Right renal cortex interstitium (tissue), 3 donors: Measurements from ENCODE around the gene DSCAML1. TPM values are rescaled to one million over a fixed set of nuclear protein-coding genes. Genes with fewer than 3 reads are reported as not detected.

Source experiments
- DNase-seq, 3 donors: peaks; one replicate each; pipeline ENCODE4 v3.0.0-alpha.2; 2013; ENCODE audit warnings: low read depth in 3 of 3, low spot score in 2 of 3
- polyA plus RNA-seq, 3 donors: library from polyadenylated mRNA; unstranded; fragments of 120-200 nt; gene quantifications; one replicate each; pipeline ENCODE4 v1.2.1, GENCODE V29; 2013; ENCODE audit not compliant: insufficient read length in 3 of 3

DSCAML1 gene
- polyA plus RNA-seq, 3 donors, result 1.6 to 2.3 (median 1.6) TPM

- DNase-seq, result peak; percentile 27 to 45 (median 45)
These were observed 370.7 kb downstream of the DSCAML1 start for GRCh38 chr11:117426297-117426685.

- DNase-seq, result no peak
These were observed 371.2 kb downstream of the DSCAML1 start for GRCh38 chr11:117425679-117426296.

- DNase-seq, result no peak
These were observed 372.2 kb downstream of the DSCAML1 start for GRCh38 chr11:117424781-117425180.

- no peak for DNase-seq
These were observed 373.9 kb downstream of the DSCAML1 start for GRCh38 chr11:117423046-117423575.

- no peak for DNase-seq
These were observed 375.5 kb downstream of the DSCAML1 start for GRCh38 chr11:117421476-117421875.

- no peak for DNase-seq
These were observed 376.0 kb downstream of the DSCAML1 start for GRCh38 chr11:117421041-117421440.

- no peak for DNase-seq
These were observed 376.4 kb downstream of the DSCAML1 start for GRCh38 chr11:117420598-117420997.

GRCh38 chr11:117420143-117420485, 376.9 kb downstream of the DSCAML1 start:
- DNase-seq, result no peak

GRCh38 chr11:117419482-117420142, 377.4 kb downstream of the DSCAML1 start:
- no peak for DNase-seq

- no peak for DNase-seq
These were observed 378.1 kb downstream of the DSCAML1 start for GRCh38 chr11:117418737-117419481.

GRCh38 chr11:117417856-117418255, 379.2 kb downstream of the DSCAML1 start:
- DNase-seq, result no peak

- no peak for DNase-seq
These were observed 379.7 kb downstream of the DSCAML1 start for GRCh38 chr11:117417342-117417741.

GRCh38 chr11:117415358-117415896, 381.6 kb downstream of the DSCAML1 start:
- DNase-seq, result no peak

GRCh38 chr11:117414724-117415123, 382.3 kb downstream of the DSCAML1 start:
- DNase-seq, result no peak

- DNase-seq, result no peak
These were observed 383.4 kb downstream of the DSCAML1 start for GRCh38 chr11:117413616-117414015.

- DNase-seq, result no peak
These were observed 384.3 kb downstream of the DSCAML1 start for GRCh38 chr11:117412653-117413275.

GRCh38 chr11:117412176-117412575, 384.8 kb downstream of the DSCAML1 start:
- no peak for DNase-seq

GRCh38 chr11:117411736-117412135, 385.3 kb downstream of the DSCAML1 start:
- no peak for DNase-seq

- DNase-seq, result no peak
These were observed 385.9 kb downstream of the DSCAML1 start for GRCh38 chr11:117410861-117411710.

- no peak for DNase-seq
These were observed 386.8 kb downstream of the DSCAML1 start for GRCh38 chr11:117410238-117410637.
